GM23338 (cell line): ENCODE measurements around the gene DMTF1. TPM values are rescaled to one million over a fixed set of nuclear protein-coding genes. Genes with fewer than 3 reads are reported as not detected.

Source experiments
- ATAC-seq: fragments of 200-7000 bp; cut with Tn5 transposase; 3 replicates; pipeline ENCODE4 v1.9.1; 2020
- DNase-seq: peaks from one replicate; pipeline ENCODE4 v3.0.0-alpha.2; 2015; ENCODE audit warnings: low spot score
- H2AFZ ChIP-seq: fragments of 200-600 bp; sonication (generic); 2 replicates; pipeline ENCODE4 v1.8.0; 2016; ENCODE audit warnings: antibody characterized with exemption, mild to moderate bottlenecking, moderate library complexity
- H3F3A ChIP-seq: fragments of 200-600 bp; sonication (generic); replicated peaks from 2 replicates; pipeline ENCODE4 v1.8.0; 2017; ENCODE audit warnings: antibody characterized with exemption, mixed run types, low read depth
- H3K27ac ChIP-seq: fragments of 200-600 bp; sonication (generic); 2 replicates; pipeline ENCODE4 v1.6.1; 2016; ENCODE audit warnings: low read depth
- H3K27me3 ChIP-seq: fragments of 200-600 bp; sonication (generic); 2 replicates; pipeline ENCODE4 v1.8.0; 2016; ENCODE audit warnings: mild to moderate bottlenecking, mixed run types, moderate library complexity; ENCODE audit not compliant: insufficient read depth
- H3K36me3 ChIP-seq: fragments of 200-600 bp; sonication (generic); 2 replicates; pipeline ENCODE4 v1.8.0; 2016; ENCODE audit warnings: mild to moderate bottlenecking; ENCODE audit not compliant: insufficient read depth
- H3K4me1 ChIP-seq: fragments of 200-600 bp; sonication (generic); 2 replicates; pipeline ENCODE4 v1.8.0; 2016; ENCODE audit warnings: mild to moderate bottlenecking, moderate library complexity; ENCODE audit not compliant: insufficient read depth
- H3K4me2 ChIP-seq: fragments of 200-600 bp; sonication (generic); 2 replicates; pipeline ENCODE4 v1.7.1; 2017; ENCODE audit warnings: mixed run types
- H3K4me3 ChIP-seq: fragments of 200-600 bp; sonication (generic); 2 replicates; pipeline ENCODE4 v1.6.1; 2016; ENCODE audit warnings: mixed run types
- H3K79me2 ChIP-seq: fragments of 200-600 bp; sonication (generic); replicated peaks from 2 replicates; pipeline ENCODE4 v1.8.0; 2017; ENCODE audit warnings: mild to moderate bottlenecking; ENCODE audit not compliant: insufficient read depth
- H3K9me2 ChIP-seq: fragments of 200-600 bp; sonication (generic); 2 replicates; pipeline ENCODE4 v1.8.0; 2017; ENCODE audit not compliant: insufficient read depth
- H4K20me1 ChIP-seq: fragments of 200-600 bp; sonication (generic); replicated peaks from 2 replicates; pipeline ENCODE4 v1.8.0; 2017; ENCODE audit warnings: mild to moderate bottlenecking; ENCODE audit not compliant: insufficient read depth
- H3K27ac Mint-ChIP-seq: 2 replicates; pipeline ENCODE4 v1.8.0; 2020; ENCODE audit warnings: inconsistent platforms, mild to moderate bottlenecking, moderate library complexity, mixed read lengths
- H3K27me3 Mint-ChIP-seq: 3 replicates; pipeline ENCODE4 v1.8.0; 2022; ENCODE audit warnings: low read depth, mild to moderate bottlenecking, moderate library complexity, mixed read lengths, inconsistent platforms; ENCODE audit not compliant: insufficient read depth, poor library complexity
- H3K36me3 Mint-ChIP-seq: 3 replicates; pipeline ENCODE4 v1.8.0; 2021; ENCODE audit warnings: low read depth, mild to moderate bottlenecking, inconsistent platforms, moderate library complexity, mixed read lengths
- H3K4me1 Mint-ChIP-seq: 3 replicates; pipeline ENCODE4 v1.8.0; 2020; ENCODE audit warnings: mild to moderate bottlenecking, inconsistent platforms, mixed read lengths
- H3K4me3 Mint-ChIP-seq: 3 replicates; pipeline ENCODE4 v1.8.0; 2021; ENCODE audit warnings: moderate library complexity, mild to moderate bottlenecking, inconsistent platforms, mixed read lengths
- H3K9me3 Mint-ChIP-seq: 3 replicates; pipeline ENCODE4 v1.8.0; 2020; ENCODE audit warnings: moderate library complexity, mild to moderate bottlenecking, inconsistent platforms, mixed read lengths
- EZH2 ChIP-seq: fragments of 200-600 bp; sonication (generic); IDR thresholded peaks from one replicate; pipeline ENCODE4 v1.8.0; 2017; ENCODE audit warnings: antibody characterized with exemption, mild to moderate bottlenecking, low read depth; ENCODE audit not compliant: unreplicated experiment
- EZH2phosphoT487 ChIP-seq: fragments of 200-600 bp; sonication (generic); IDR thresholded peaks from one replicate; pipeline ENCODE4 v1.8.1; 2018; ENCODE audit warnings: antibody characterized with exemption; ENCODE audit not compliant: unreplicated experiment
- POLR2AphosphoS5 ChIP-seq: IDR thresholded peaks from 2 replicates; pipeline ENCODE4 v1.6.1; 2016; ENCODE audit warnings: antibody characterized with exemption, low read depth
- REST ChIP-seq: IDR thresholded peaks from one replicate; pipeline ENCODE4 v1.6.1; 2018; ENCODE audit warnings: antibody characterized with exemption; ENCODE audit not compliant: unreplicated experiment
- polyA plus RNA-seq: library from polyadenylated mRNA; unstranded; fragments of >200 nt; fragmentation: Nextera tagmentation; extraction: Ambion mirVana; gene quantifications from 2 replicates; pipeline ENCODE4 v1.2.1, GENCODE V29; 2016
- total RNA-seq: library from RNA; depleted of rRNA; stranded (reverse); fragments of >200 nt; shearing (Covaris generic); gene quantifications from 2 replicates; pipeline ENCODE4 v1.2.3, GENCODE V29; 2014
- TF ChIP-seq, protein P1 (sequence below), 2 experiments: fragments of 200-600 bp in 1 of 2; sonication (generic) in 1 of 2; conservative IDR thresholded peaks; 2 replicates each; pipeline versions ENCODE4 v1.5.1 to v1.6.1; 2016 to 2017; ENCODE audit warnings: antibody characterized with exemption in 2 of 2, low read depth in 2 of 2, mild to moderate bottlenecking in 2 of 2, moderate library complexity in 1 of 2
- TF ChIP-seq, protein P2 (sequence below): fragments of 250-450 bp; sonication (Bioruptor Pico); IDR thresholded peaks from 2 replicates; pipeline ENCODE4 v1.5.0; 2020; ENCODE audit warnings: mild to moderate bottlenecking, moderate library complexity

DMTF1 gene
- total and polyA plus RNA-seq, 2 experiments from 2014 or later, result 60.4 to 114 TPM

DNA sequence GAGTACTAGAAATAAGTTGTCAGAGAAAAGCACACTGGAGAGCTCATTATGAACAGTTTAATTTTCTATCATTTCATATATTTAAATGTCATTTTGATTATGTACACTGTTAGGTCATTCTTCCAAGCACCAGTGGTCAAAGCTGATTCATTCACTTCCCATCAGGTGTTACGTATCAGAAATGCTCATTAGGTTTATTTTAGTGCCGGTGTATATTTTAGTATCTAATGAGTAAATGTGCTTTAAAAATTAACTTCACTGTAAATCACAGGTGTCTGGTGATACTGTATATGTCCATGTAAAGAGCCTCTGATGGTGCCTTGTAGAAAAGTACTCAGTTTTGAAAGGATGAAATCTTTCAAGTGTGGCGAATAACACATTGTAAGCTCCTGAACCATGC, 3.5 kb downstream of the DMTF1 start (continued):
- TF ChIP-seq, protein P1, sequence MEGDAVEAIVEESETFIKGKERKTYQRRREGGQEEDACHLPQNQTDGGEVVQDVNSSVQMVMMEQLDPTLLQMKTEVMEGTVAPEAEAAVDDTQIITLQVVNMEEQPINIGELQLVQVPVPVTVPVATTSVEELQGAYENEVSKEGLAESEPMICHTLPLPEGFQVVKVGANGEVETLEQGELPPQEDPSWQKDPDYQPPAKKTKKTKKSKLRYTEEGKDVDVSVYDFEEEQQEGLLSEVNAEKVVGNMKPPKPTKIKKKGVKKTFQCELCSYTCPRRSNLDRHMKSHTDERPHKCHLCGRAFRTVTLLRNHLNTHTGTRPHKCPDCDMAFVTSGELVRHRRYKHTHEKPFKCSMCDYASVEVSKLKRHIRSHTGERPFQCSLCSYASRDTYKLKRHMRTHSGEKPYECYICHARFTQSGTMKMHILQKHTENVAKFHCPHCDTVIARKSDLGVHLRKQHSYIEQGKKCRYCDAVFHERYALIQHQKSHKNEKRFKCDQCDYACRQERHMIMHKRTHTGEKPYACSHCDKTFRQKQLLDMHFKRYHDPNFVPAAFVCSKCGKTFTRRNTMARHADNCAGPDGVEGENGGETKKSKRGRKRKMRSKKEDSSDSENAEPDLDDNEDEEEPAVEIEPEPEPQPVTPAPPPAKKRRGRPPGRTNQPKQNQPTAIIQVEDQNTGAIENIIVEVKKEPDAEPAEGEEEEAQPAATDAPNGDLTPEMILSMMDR (conservative IDR thresholded peaks at IDR 0.05; ENCODE audit: low read depth in 2 of 2), result no peak
- TF ChIP-seq, protein P2, sequence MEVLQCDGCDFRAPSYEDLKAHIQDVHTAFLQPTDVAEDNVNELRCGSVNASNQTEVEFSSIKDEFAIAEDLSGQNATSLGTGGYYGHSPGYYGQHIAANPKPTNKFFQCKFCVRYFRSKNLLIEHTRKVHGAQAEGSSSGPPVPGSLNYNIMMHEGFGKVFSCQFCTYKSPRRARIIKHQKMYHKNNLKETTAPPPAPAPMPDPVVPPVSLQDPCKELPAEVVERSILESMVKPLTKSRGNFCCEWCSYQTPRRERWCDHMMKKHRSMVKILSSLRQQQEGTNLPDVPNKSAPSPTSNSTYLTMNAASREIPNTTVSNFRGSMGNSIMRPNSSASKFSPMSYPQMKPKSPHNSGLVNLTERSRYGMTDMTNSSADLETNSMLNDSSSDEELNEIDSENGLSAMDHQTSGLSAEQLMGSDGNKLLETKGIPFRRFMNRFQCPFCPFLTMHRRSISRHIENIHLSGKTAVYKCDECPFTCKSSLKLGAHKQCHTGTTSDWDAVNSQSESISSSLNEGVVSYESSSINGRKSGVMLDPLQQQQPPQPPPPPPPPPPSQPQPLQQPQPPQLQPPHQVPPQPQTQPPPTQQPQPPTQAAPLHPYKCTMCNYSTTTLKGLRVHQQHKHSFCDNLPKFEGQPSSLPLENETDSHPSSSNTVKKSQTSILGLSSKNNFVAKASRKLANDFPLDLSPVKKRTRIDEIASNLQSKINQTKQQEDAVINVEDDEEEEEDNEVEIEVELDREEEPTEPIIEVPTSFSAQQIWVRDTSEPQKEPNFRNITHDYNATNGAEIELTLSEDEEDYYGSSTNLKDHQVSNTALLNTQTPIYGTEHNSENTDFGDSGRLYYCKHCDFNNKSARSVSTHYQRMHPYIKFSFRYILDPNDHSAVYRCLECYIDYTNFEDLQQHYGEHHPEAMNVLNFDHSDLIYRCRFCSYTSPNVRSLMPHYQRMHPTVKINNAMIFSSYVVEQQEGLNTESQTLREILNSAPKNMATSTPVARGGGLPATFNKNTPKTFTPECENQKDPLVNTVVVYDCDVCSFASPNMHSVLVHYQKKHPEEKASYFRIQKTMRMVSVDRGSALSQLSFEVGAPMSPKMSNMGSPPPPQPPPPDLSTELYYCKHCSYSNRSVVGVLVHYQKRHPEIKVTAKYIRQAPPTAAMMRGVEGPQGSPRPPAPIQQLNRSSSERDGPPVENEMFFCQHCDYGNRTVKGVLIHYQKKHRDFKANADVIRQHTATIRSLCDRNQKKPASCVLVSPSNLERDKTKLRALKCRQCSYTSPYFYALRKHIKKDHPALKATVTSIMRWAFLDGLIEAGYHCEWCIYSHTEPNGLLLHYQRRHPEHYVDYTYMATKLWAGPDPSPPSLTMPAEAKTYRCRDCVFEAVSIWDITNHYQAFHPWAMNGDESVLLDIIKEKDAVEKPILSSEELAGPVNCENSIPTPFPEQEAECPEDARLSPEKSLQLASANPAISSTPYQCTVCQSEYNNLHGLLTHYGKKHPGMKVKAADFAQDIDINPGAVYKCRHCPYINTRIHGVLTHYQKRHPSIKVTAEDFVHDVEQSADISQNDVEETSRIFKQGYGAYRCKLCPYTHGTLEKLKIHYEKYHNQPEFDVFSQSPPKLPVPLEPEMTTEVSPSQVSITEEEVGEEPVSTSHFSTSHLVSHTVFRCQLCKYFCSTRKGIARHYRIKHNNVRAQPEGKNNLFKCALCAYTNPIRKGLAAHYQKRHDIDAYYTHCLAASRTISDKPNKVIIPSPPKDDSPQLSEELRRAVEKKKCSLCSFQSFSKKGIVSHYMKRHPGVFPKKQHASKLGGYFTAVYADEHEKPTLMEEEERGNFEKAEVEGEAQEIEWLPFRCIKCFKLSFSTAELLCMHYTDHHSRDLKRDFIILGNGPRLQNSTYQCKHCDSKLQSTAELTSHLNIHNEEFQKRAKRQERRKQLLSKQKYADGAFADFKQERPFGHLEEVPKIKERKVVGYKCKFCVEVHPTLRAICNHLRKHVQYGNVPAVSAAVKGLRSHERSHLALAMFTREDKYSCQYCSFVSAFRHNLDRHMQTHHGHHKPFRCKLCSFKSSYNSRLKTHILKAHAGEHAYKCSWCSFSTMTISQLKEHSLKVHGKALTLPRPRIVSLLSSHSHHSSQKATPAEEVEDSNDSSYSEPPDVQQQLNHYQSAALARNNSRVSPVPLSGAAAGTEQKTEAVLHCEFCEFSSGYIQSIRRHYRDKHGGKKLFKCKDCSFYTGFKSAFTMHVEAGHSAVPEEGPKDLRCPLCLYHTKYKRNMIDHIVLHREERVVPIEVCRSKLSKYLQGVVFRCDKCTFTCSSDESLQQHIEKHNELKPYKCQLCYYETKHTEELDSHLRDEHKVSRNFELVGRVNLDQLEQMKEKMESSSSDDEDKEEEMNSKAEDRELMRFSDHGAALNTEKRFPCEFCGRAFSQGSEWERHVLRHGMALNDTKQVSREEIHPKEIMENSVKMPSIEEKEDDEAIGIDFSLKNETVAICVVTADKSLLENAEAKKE (CRISPR knock-in tag), result no peak
- TF ChIP-seq EZH2phosphoT487, result no peak

- peaks cover 22% of the 10 kb centered on the region for H3K4me1 Mint-ChIP-seq
- Histone ChIP-seq H3K36me3 (no peaks in the 10 kb centered on the region; the same call in 1 of the 2 replicates), H3K4me2 (no peak overlapping the region), H4K20me1 (peaks cover 43% of the 10 kb centered on the region), H3K4me1 (0 out of 2 replicates have a peak, but pooled peaks cover 8% of the 10 kb centered on the region), H3K27me3 (no peaks in the 10 kb centered on the region), H3K4me3 (peak overlapping the region; percentile 7; the same call in 1 of the 2 replicates), H3K9me2 (no peaks in the 10 kb centered on the region), H3K27ac (no peak overlapping the region), H3F3A (no peaks in the 10 kb centered on the region), H3K79me2 (peaks cover 90% of the 10 kb centered on the region), H2AFZ (no peak overlapping the region)
- ATAC-seq (no peak), DNase-seq (no peak)
- H3K9me3 Mint-ChIP-seq, result 0 out of 3 replicates have a peak, but pooled peaks cover 3% of the 10 kb centered on the region
- H3K27ac Mint-ChIP-seq, result peak overlapping the region; percentile 46; the same call in 1 of the 2 replicates
- H3K4me3 Mint-ChIP-seq, result no peak overlapping the region
- H3K36me3 Mint-ChIP-seq, result peaks cover 21% of the 10 kb centered on the region
- H3K27me3 Mint-ChIP-seq, result peaks cover 11% of the 10 kb centered on the region
- TF ChIP-seq POLR2AphosphoS5 (no peak), EZH2 (no peak), REST (no peak)
Measured at GRCh38 chr7:87156709-87157108, 4.5 kb downstream of the DMTF1 start.
